MCF 10A (cell line): ENCODE results near the gene NREP. TPM values are rescaled to one million over a fixed set of nuclear protein-coding genes. Genes with fewer than 3 reads are reported as not detected.
"Not testable (repeated sequence)": the region's sequence is repeated elsewhere in the genome, so short reads cannot be mapped to it uniquely, and the experiment has no call there.

ENCODE experiments used
- BruUV-seq: library from RNA; stranded (reverse); fragments of 400-500 nt; replicated peaks from 2 replicates; lab custom pipeline; 2021; lab: Mats Ljungman, UMichigan
- CTCF ChIA-PET: fragments of 300-600 bp; sonication (Branson Sonifier 250); formaldehyde crosslinking; extraction: SDS; loops from one replicate; lab custom pipeline; 2021; ENCODE audit warnings: antibody characterized with exemption, inconsistent platforms; lab: Yijun Ruan, JAX
- POLR2A ChIA-PET: fragments of 300-600, 350-650 bp; sonication (Branson Sonifier 250); formaldehyde crosslinking; extraction: SDS; loops from one replicate; lab custom pipeline; 2020; ENCODE audit warnings: antibody characterized with exemption, inconsistent platforms; lab: Yijun Ruan, JAX
- DNase-seq: peaks from one replicate; pipeline ENCODE4 v3.0.0-alpha.2; 2018; ENCODE audit not compliant: unreplicated experiment
- H3K27ac Mint-ChIP-seq: one replicate; pipeline ENCODE4 v1.8.0; 2022; ENCODE audit warnings: mild to moderate bottlenecking, low read depth, mixed read lengths; ENCODE audit not compliant: unreplicated experiment
- H3K27me3 Mint-ChIP-seq: one replicate; pipeline ENCODE4 v1.8.0; 2022; ENCODE audit warnings: mixed read lengths; ENCODE audit not compliant: insufficient read depth, unreplicated experiment
- H3K36me3 Mint-ChIP-seq: one replicate; pipeline ENCODE4 v1.8.0; 2022; ENCODE audit warnings: mild to moderate bottlenecking, moderate library complexity, mixed read lengths; ENCODE audit not compliant: insufficient read depth, unreplicated experiment
- H3K4me1 Mint-ChIP-seq: one replicate; pipeline ENCODE4 v1.8.0; 2022; ENCODE audit warnings: mixed read lengths; ENCODE audit not compliant: insufficient read depth, unreplicated experiment
- H3K4me3 Mint-ChIP-seq: one replicate; pipeline ENCODE4 v1.8.0; 2022; ENCODE audit warnings: mild to moderate bottlenecking, moderate library complexity, mixed read lengths; ENCODE audit not compliant: unreplicated experiment
- H3K9me3 Mint-ChIP-seq: one replicate; pipeline ENCODE4 v1.8.0; 2022; ENCODE audit warnings: mixed read lengths; ENCODE audit not compliant: unreplicated experiment
- CTCF ChIP-seq: fragments of 200-600 bp; IDR thresholded peaks from one replicate; pipeline ENCODE4 v1.8.0; 2022; ENCODE audit warnings: antibody characterized with exemption, mild to moderate bottlenecking; ENCODE audit not compliant: unreplicated experiment
- intact Hi-C: fragments of 100-400 bp; cut with micrococcal nuclease; formaldehyde crosslinking; loops from 2 replicates; pipeline ENCODE4 v1.14.1; 2022
- total RNA-seq: library from RNA; stranded (reverse); gene quantifications from 2 replicates; pipeline ENCODE4 v1.2.3, GENCODE V29; 2022

Gene NREP
- total RNA-seq, 1 experiment from 2014 or later: 2.5 TPM

- CTCF ChIA-PET: no interaction called here
- H3K4me3 Mint-ChIP-seq: no peak overlapping the region
- BruUV-seq: no TSS peak
- no peaks in the 10 kb centered on the region for H3K4me1 Mint-ChIP-seq
- H3K9me3 Mint-ChIP-seq: no peaks in the 10 kb centered on the region
- TF ChIP-seq CTCF: no peak
- H3K27me3 Mint-ChIP-seq: no peaks in the 10 kb centered on the region
- no peaks in the 10 kb centered on the region for H3K36me3 Mint-ChIP-seq
- intact Hi-C loops: no loop called here
- H3K27ac Mint-ChIP-seq: no peak overlapping the region
- POLR2A ChIA-PET: interaction anchor here (2.4 kb wide), 1 partner anchor 28 kb away, joined by 6 read pairs; no protein-coding TSS in a partner anchor
- DNase-seq: no peak
Observed at GRCh38 chr5:111726986-111727385, 30.0 kb downstream of the NREP start.

GRCh38 chr5:111722140-111722539 lies 34.9 kb downstream of the NREP start:
- Mint-ChIP-seq H3K27me3 (no peaks in the 10 kb centered on the region), H3K4me3 (no peak overlapping the region), H3K36me3 (no peaks in the 10 kb centered on the region), H3K4me1 (no peaks in the 10 kb centered on the region), H3K9me3 (no peaks in the 10 kb centered on the region), H3K27ac (no peak overlapping the region)
- POLR2A ChIA-PET: interaction anchor here (0.5 to 1.0 kb wide), 2 partner anchors 28 to 210 kb away, joined by 3 read pairs; partner anchors contain the start of gene STARD4
- intact Hi-C loops: no loop called here
- no peak for DNase-seq
- TF ChIP-seq CTCF: no peak
- CTCF ChIA-PET: no interaction called here
- BruUV-seq: no TSS peak

- intact Hi-C loops: no loop called here
- no peak for TF ChIP-seq CTCF
- H3K4me1 Mint-ChIP-seq: no peaks in the 10 kb centered on the region
- peaks cover 5% of the 10 kb centered on the region for H3K36me3 Mint-ChIP-seq
- ChIA-PET CTCF (interaction anchor here (0.6 kb wide), 1 partner anchor 35 kb away, joined by 3 read pairs; no protein-coding TSS in a partner anchor), POLR2A (interaction anchor here (1.2 kb wide), 1 partner anchor 37 kb away, joined by 4 read pairs; the partner anchor contains the start of gene NREP)
- H3K9me3 Mint-ChIP-seq: peaks cover 7% of the 10 kb centered on the region
- no peak for DNase-seq
- H3K27ac Mint-ChIP-seq: no peak overlapping the region
- no peaks in the 10 kb centered on the region for H3K27me3 Mint-ChIP-seq
- H3K4me3 Mint-ChIP-seq: no peak overlapping the region
- BruUV-seq: no TSS peak
Observed at GRCh38 chr5:111720333-111720890, 36.6 kb downstream of the NREP start.

- Mint-ChIP-seq H3K9me3 (peaks cover 12% of the 10 kb centered on the region), H3K4me1 (no peaks in the 10 kb centered on the region), H3K27me3 (no peaks in the 10 kb centered on the region), H3K36me3 (peaks cover 5% of the 10 kb centered on the region), H3K4me3 (no peak overlapping the region), H3K27ac (no peak overlapping the region)
- ChIA-PET POLR2A (no interaction called here), CTCF (interaction anchor here (0.6 kb wide), 2 partner anchors 34 to 891 kb away, joined by 3 read pairs; no protein-coding TSS in a partner anchor)
- BruUV-seq: no TSS peak
- TF ChIP-seq CTCF: no peak
- no peak for DNase-seq
- intact Hi-C loops: no loop called here
Observed at GRCh38 chr5:111719773-111720172, 37.2 kb downstream of the NREP start.

- H3K9me3 Mint-ChIP-seq: peaks cover 25% of the 10 kb centered on the region
- H3K36me3 Mint-ChIP-seq, DNase-seq, POLR2A ChIA-PET, intact Hi-C loops, BruUV-seq, H3K27ac Mint-ChIP-seq, H3K4me3 Mint-ChIP-seq, CTCF ChIA-PET, H3K27me3 Mint-ChIP-seq, H3K4me1 Mint-ChIP-seq: not testable (repeated sequence)
Observed at GRCh38 chr5:111716789-111717188, 40.2 kb downstream of the NREP start.
